ENCODE measurements around the gene ARL5A. TPM values are rescaled to one million over a fixed set of nuclear protein-coding genes. Genes with fewer than 3 reads are reported as not detected.

The ARL5A gene
- total RNA-seq, 4 donors from 2014 or later, result 58.8 to 104 (median 85.6) TPM

DNA sequence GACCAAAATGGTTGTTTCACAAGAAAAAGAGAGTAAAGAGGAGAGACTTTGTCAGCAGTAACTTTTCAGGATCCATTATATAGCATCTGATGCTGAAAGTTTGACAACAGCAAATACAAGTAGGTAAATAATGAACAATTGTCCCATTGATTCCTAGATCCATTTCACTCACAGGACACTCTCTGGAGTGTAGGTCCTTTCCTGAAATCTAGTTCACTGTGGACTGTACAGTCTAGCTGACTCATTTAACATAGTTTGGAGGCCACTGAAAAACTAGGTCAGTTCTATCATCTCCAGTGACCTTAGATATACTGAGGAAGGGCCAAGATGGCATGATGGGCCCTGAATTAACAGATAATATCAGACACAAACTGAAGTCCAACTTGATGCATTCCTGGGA is 74.7 kb downstream of the ARL5A start:
- H3K4me3 ChIP-seq, result no peak overlapping the region
- ATAC-seq, result no peak
- H3K36me3 ChIP-seq, result no peaks in the 10 kb centered on the region
- no peaks in the 10 kb centered on the region for H3K4me1 ChIP-seq
- H3K27me3 ChIP-seq, result no peaks in the 10 kb centered on the region
- H3K27ac ChIP-seq, result no peak overlapping the region
- no peaks in the 10 kb centered on the region for H3K9me3 ChIP-seq
- TF ChIP-seq EP300 (IDR thresholded peaks at IDR 0.05) (no peak), POLR2AphosphoS5 (IDR thresholded peaks at IDR 0.05) (no peak), POLR2A (IDR thresholded peaks at IDR 0.05) (no peak)
- TF ChIP-seq, protein P1, sequence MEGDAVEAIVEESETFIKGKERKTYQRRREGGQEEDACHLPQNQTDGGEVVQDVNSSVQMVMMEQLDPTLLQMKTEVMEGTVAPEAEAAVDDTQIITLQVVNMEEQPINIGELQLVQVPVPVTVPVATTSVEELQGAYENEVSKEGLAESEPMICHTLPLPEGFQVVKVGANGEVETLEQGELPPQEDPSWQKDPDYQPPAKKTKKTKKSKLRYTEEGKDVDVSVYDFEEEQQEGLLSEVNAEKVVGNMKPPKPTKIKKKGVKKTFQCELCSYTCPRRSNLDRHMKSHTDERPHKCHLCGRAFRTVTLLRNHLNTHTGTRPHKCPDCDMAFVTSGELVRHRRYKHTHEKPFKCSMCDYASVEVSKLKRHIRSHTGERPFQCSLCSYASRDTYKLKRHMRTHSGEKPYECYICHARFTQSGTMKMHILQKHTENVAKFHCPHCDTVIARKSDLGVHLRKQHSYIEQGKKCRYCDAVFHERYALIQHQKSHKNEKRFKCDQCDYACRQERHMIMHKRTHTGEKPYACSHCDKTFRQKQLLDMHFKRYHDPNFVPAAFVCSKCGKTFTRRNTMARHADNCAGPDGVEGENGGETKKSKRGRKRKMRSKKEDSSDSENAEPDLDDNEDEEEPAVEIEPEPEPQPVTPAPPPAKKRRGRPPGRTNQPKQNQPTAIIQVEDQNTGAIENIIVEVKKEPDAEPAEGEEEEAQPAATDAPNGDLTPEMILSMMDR (IDR thresholded peaks at IDR 0.05), result no peak

Other genes starting within 250 kb of the ARL5A start
- gene NEB, start 93.9 kb downstream of the ARL5A start, total RNA-seq, result under 1 TPM; 0.07 to 0.47 (median 0.21) TPM